T-helper 1 cell treated with Interleukin-12 subunit alpha and Interleukin-12 subunit beta and Interleukin-4 antibody, amounts not matched to agents 30 μg/mL and 1 μg/mL, for 36 hours (primary cell): ENCODE data around the gene CLCN3.
A peak's percentile ranks its signal among the peaks of the same experiment; 100 is the strongest.
"Not testable (repeated sequence)": the region's sequence is repeated elsewhere in the genome, so short reads cannot be mapped to it uniquely, and the experiment has no call there.

Experiments
- H3K27ac Mint-ChIP-seq: one replicate; pipeline ENCODE4 v1.8.0; 2021; ENCODE audit warnings: mild to moderate bottlenecking, mixed read lengths
- H3K27me3 Mint-ChIP-seq: one replicate; pipeline ENCODE4 v1.8.0; 2021; ENCODE audit warnings: low read depth, mixed read lengths
- H3K36me3 Mint-ChIP-seq: one replicate; pipeline ENCODE4 v1.8.0; 2021; ENCODE audit warnings: low read depth, mixed read lengths
- H3K4me1 Mint-ChIP-seq: one replicate; pipeline ENCODE4 v1.8.0; 2021; ENCODE audit warnings: low read depth, mixed read lengths
- H3K4me3 Mint-ChIP-seq: one replicate; pipeline ENCODE4 v1.8.0; 2021; ENCODE audit warnings: mild to moderate bottlenecking, moderate library complexity, mixed read lengths
- H3K9me3 Mint-ChIP-seq: one replicate; pipeline ENCODE4 v1.8.0; 2021; ENCODE audit warnings: mixed read lengths

The CLCN3 gene

DNA sequence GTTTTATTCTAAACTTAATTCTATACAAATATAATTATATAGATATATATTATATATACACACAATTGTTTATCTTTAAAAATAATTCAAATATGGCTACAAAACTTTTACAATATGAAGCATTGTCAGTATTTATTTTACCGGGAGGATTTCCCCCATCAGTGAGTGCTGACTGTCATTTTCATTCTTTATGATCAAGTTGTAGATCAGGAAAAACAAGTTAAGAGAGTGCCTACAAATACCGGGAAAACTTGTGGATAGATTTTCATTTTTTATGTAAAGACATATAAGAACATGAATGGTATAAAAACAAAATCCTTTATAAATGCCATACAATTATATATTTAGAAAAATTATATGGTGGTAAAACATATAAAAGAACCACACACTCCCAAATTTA is 37.8 kb downstream of the CLCN3 start:
- Mint-ChIP-seq H3K9me3 (peaks cover 3% of the 10 kb centered on the region), H3K27ac (no peak overlapping the region), H3K4me3 (no peak overlapping the region), H3K36me3 (peaks cover 11% of the 10 kb centered on the region), H3K27me3 (no peaks in the 10 kb centered on the region), H3K4me1 (peaks cover 19% of the 10 kb centered on the region)

DNA sequence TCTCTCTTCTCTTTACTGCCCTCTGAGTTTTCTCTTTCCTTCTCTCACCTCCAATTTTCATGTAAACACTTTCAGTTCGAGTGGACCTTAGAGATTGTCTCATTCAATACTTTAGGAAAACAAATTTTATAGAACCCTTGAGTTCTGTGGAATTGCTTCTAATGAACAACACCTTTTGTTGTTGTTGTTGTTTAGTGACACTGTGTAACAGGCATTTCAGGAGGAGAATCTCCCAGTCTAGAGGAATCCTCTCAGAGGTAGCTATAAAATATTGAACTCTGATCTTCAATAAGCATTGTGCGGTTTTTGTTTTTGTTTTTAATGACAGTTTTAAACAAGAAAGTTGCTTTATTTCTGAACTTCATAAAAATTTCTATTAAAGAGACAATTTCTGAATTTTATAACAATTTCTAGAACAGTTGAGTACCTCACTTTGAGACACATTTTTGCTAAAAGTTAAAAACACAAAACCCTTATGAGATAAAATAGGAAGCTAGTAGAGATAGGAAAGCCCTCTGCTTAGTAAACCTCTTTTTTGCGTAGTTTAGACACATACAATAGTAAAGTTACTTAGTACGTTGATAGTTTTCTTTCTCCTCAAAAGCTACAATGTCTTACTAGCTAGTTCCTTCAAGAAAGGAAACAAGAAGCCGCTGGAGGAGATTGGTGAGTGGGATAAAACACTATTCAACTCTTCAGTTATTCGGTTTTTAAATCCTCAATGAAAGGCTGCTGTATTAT is 38.8 kb downstream of the CLCN3 start:
- no peak overlapping the region for H3K4me3 Mint-ChIP-seq
- peaks cover 10% of the 10 kb centered on the region for H3K36me3 Mint-ChIP-seq
- peaks cover 22% of the 10 kb centered on the region for H3K4me1 Mint-ChIP-seq
- H3K27me3 Mint-ChIP-seq = no peaks in the 10 kb centered on the region
- H3K9me3 Mint-ChIP-seq = peaks cover 2% of the 10 kb centered on the region
- H3K27ac Mint-ChIP-seq = peak overlapping the region; percentile 31

DNA sequence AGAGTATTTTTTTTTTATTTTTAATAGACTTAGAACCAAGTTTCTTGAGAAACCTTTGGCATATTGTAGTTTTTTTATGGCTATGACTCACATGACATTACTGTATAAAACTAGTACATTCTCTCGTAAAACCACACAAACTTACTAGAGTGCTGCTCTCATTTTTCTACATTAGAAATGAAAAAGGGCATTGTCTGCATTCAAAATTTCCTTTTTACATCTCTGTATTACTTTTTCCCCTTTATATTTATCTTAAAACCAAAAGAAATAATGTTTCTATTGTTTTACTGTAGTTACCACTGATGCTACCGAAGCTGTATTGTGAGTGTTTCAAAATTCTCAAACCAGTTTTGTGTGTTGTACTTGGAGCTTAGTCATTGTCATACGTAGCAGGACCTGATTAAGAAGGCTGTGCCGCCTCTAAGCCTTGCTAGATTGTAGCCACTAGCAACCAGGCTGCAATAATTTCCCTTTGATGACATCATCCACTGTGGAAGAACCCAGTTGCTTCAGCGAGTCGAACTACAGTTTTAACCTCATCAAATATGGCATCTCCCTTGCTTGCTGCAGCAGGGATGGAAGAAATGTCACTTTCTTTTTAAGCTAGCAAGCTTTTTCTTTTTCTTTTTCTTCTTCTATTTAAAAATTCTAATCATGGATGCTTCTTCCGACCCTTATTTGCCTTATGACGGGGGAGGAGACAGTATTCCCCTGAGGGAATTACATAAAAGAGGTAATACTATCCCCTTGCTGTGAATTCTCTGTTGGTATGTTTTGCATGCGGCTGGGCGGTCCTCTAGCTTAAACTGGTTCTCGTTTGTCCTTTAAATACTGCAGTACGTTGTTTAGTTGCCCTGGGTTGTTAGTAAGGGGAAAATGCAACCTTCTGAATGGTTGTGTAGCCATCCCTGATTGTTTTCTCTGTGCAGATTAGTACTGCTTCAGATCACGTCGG is 39.6 kb downstream of the CLCN3 start:
- H3K27me3 Mint-ChIP-seq = no peaks in the 10 kb centered on the region
- H3K4me3 Mint-ChIP-seq = peak overlapping the region; percentile 83
- peak overlapping the region; percentile 99 for H3K27ac Mint-ChIP-seq
- H3K4me1 Mint-ChIP-seq = peaks cover 22% of the 10 kb centered on the region
- H3K36me3 Mint-ChIP-seq = peaks cover 8% of the 10 kb centered on the region
- no peaks in the 10 kb centered on the region for H3K9me3 Mint-ChIP-seq

DNA sequence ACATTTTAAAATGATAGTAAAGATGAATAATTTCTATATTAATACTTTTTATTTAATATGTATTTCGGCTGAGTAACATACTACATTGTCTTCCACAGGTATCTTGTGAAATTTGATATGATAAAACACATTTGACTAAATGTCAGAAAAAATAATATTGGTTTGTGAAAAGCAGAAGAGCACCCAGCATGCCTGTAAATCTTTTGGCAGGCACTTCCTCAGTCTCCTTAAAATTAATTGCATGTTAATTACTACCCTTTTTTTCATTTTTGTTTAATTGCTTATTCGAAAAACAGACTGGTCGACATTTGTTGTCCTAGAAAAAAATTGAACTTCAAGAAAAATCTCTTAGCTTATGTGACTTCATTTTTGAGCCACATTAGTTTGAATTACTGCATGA is 40.6 kb downstream of the CLCN3 start:
- Mint-ChIP-seq H3K9me3 (no peaks in the 10 kb centered on the region), H3K27me3 (no peaks in the 10 kb centered on the region), H3K4me1 (peaks cover 28% of the 10 kb centered on the region), H3K4me3 (no peak overlapping the region), H3K27ac (no peak overlapping the region), H3K36me3 (peaks cover 11% of the 10 kb centered on the region)

DNA sequence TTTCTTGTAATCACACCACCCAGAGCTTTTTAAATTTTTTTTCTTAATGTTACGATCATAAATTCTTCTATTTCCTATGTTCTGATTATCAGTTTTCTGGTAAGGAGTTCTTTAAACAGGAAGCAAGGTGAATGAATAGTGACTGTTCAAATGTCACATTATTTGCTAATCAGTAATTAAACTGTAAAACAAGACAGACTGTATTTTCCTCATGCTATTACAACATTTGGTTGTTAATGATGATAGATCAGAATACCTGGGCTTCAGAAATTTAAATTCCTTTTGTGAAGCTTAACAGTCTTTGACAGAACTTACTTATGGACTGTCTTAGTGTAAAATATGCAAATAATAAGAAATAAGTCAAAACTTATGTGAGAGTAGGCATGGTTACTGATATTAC is 41.4 kb downstream of the CLCN3 start:
- H3K36me3 Mint-ChIP-seq = peaks cover 12% of the 10 kb centered on the region
- peaks cover 30% of the 10 kb centered on the region for H3K4me1 Mint-ChIP-seq
- no peaks in the 10 kb centered on the region for H3K27me3 Mint-ChIP-seq
- no peaks in the 10 kb centered on the region for H3K9me3 Mint-ChIP-seq
- no peak overlapping the region for H3K4me3 Mint-ChIP-seq
- no peak overlapping the region for H3K27ac Mint-ChIP-seq

DNA sequence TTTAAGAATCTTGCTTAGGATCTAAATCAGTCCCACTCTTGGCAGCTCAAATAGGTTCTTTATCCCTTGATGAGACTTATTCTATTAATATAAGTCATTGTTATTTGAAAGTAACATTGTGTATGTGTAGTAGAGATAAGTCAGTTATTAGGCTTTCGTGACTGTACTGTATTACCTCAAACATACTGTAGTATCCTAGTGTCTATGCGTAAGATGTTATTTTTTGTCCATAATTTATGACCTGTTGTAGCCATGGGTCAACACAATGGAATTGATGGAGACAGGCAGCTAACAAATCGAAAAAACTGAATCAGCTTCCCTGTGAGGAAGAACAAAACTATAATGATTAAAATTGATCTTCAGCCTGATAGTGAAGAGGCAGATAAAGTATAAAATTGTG is 41.8 kb downstream of the CLCN3 start:
- Mint-ChIP-seq H3K27ac (no peak overlapping the region), H3K36me3 (peaks cover 12% of the 10 kb centered on the region), H3K4me1 (peaks cover 30% of the 10 kb centered on the region), H3K4me3 (no peak overlapping the region), H3K27me3 (no peaks in the 10 kb centered on the region), H3K9me3 (no peaks in the 10 kb centered on the region)

DNA sequence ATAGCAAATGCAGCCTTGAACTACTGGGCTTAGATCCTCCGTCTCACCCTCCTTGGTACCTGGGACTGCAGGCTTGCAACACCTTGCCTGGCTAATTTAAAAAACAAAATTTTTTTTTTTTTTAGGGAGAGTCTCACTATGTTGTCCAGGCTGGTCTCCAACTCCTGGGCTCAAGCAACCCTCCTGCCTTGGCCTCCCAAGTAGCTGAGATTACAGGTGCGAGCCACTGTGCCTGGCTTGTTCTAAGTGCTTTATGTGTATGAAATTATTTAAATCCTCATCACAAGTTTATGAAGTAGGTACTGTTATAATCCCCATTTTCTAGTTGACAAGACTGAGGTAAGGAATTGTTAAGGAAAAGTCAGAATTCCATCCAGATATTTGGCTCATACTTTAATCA is 43.0 kb downstream of the CLCN3 start:
- H3K4me1 Mint-ChIP-seq = peaks cover 30% of the 10 kb centered on the region
- no peak overlapping the region for H3K27ac Mint-ChIP-seq
- H3K36me3 Mint-ChIP-seq = peaks cover 12% of the 10 kb centered on the region
- no peaks in the 10 kb centered on the region for H3K27me3 Mint-ChIP-seq
- no peaks in the 10 kb centered on the region for H3K9me3 Mint-ChIP-seq
- H3K4me3 Mint-ChIP-seq = no peak overlapping the region

DNA sequence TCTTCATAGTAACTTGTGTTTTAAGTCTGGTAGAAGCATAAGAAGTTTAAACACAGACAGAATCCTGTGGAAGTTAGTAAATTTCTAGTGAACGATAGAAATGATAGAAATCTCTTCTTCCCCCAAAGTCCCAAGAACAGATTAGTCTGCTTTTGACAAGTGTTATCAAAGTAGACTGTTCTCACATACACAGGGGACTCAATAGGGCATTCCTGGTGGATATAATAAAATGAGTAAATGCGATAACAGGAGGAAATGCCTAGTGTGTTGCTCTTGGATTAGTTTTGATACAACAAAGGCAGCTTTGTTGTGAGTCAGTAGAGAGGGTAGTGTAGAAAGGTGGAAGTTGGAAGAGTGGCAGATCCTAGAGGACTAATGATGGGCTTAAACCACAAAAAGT is 43.5 kb downstream of the CLCN3 start:
- Mint-ChIP-seq H3K27ac (no peak overlapping the region), H3K36me3 (peaks cover 12% of the 10 kb centered on the region), H3K4me3 (no peak overlapping the region), H3K4me1 (peaks cover 28% of the 10 kb centered on the region), H3K9me3 (no peaks in the 10 kb centered on the region), H3K27me3 (no peaks in the 10 kb centered on the region)

DNA sequence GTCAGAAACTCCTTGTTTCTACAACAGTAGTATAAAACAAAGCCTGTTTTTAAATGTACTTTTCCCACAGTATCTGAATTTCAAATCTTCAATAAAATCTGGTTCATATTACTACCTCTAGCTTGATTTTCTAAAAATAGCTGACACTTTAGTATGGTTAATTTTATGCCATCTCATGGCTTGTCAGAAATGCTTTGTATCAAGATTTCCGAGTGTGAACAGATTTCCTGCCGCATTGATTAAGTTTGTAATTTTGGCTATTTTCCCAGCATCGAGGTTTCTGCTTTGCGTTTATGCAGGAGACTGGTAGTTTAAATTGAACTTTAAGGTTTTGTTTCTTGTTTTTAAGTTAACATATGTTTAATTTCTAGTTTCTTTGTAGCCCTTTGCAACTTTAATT is 44.2 kb downstream of the CLCN3 start:
- Mint-ChIP-seq H3K36me3 (peaks cover 15% of the 10 kb centered on the region), H3K4me1 (peaks cover 22% of the 10 kb centered on the region), H3K4me3 (no peak overlapping the region), H3K9me3 (no peaks in the 10 kb centered on the region), H3K27ac (no peak overlapping the region), H3K27me3 (no peaks in the 10 kb centered on the region)

DNA sequence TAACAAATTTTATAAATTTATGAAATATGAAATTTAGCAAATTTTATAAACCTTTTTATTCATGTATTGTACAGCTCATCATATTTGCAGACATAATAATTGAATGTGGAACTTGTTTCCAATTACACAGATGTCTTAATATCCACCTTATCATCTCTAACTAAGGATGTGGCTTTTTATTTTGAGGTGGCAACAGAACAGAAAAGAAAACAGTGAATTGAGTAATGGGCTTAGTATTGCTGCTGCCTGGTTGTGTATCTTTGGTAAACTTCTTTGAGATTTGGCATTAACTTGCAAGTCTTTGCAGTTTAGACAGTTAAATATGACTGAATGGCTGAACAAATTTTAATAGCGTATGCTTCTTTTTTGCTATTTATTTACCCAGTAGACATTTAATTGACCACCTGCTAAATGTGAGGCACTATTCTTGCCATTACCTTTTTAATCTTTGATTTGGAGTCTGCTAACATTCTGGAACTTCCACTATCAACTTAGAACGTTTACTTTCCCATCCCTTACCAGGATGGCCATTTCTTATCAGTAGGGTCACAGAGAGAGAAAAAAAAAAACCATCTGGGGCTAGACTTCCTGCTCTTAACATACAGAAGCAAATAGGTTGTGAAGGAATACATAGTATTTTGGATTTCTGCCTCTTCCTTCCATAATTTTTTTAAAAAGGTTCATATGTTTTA is 44.8 kb downstream of the CLCN3 start:
- no peak overlapping the region for H3K4me3 Mint-ChIP-seq
- H3K4me1 Mint-ChIP-seq = peaks cover 19% of the 10 kb centered on the region
- H3K9me3 Mint-ChIP-seq = no peaks in the 10 kb centered on the region
- peak overlapping the region; percentile 7 for H3K27ac Mint-ChIP-seq
- H3K36me3 Mint-ChIP-seq = peaks cover 17% of the 10 kb centered on the region
- H3K27me3 Mint-ChIP-seq = no peaks in the 10 kb centered on the region

DNA sequence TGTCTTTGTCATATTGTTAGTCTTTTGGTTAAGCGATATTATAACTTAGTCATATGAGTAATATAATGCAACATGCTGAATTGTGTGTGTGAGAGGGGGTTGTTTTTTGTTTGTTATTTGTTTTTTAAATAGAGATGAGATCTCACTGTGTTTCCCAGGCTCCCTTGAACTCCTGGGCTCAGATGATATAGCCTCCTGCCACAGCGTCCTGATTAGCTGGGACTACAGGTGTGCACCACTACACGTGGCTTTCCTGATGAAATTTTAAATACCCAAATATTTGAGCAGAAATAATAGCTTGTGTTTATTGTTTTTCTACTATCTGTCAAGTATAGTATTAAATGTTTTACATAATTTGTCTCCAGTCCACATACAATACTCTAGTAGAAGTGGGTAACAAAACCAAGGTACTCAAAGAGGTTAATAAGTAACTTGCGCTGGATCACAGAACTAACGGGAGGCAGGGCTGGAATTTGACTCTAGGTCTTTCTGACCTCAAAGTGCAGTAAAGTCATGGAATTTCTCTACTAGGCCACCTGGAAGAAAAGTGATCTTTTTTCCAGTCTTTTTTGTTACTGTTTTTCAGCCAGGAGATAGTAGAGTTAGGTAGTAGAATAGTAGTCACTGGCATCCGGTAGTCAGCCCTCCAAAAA is 47.8 kb downstream of the CLCN3 start:
- H3K27ac Mint-ChIP-seq = no peak overlapping the region
- peaks cover 24% of the 10 kb centered on the region for H3K36me3 Mint-ChIP-seq
- H3K4me3 Mint-ChIP-seq = no peak overlapping the region
- peaks cover 6% of the 10 kb centered on the region for H3K9me3 Mint-ChIP-seq
- H3K27me3 Mint-ChIP-seq = no peaks in the 10 kb centered on the region
- peaks cover 12% of the 10 kb centered on the region for H3K4me1 Mint-ChIP-seq

DNA sequence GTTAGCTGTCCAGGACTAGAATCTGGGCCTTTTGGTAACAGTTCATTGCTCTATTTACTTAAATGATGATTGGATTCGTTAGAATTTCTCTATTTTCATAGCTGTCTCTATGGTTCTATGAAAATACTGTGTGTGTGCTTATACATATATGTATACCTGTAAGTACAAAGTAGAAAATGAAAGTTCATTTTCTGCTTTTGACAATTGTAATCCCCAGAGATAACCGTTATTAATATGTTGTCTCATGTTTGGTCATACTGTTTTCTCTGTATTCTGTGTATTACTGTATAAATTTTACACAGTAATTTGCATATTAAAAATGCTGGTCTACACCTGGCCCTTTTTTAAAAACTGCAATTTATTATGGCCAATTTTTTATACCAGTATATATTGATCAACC is 55.4 kb downstream of the CLCN3 start:
- Mint-ChIP-seq H3K4me1 (peaks cover 1% of the 10 kb centered on the region), H3K36me3 (peaks cover 15% of the 10 kb centered on the region), H3K27ac (no peak overlapping the region), H3K4me3 (no peak overlapping the region), H3K27me3 (no peaks in the 10 kb centered on the region), H3K9me3 (peaks cover under 1% of the 10 kb centered on the region)

DNA sequence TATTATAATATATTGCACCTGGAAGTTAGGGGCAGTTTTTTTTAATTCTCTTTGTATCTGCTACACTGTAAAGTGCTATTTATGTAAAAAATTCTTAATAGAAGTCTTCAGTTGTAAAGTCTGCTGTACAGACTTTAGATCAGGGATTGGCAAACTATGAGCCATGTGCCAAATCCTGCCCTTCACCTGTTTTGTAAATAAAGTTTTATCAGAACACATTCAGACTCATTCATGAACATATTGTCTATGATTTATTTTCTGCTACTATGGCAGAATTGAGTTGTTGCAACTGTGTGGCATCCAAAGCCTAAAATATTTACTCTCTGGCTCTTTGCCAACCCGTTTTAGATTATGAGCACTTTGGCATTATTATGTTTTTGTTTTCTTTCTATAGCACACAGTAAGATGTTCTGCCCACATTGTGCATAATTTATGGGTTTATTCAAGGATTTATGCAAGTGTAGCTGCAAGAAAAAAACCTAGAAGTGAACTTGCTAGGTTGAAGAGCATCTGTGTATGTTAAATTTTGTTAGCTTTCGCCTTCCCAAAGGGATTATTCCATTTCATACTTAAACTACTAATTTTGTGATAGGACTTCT is 56.9 kb downstream of the CLCN3 start:
- peaks cover 13% of the 10 kb centered on the region for H3K36me3 Mint-ChIP-seq
- no peak overlapping the region for H3K4me3 Mint-ChIP-seq
- no peaks in the 10 kb centered on the region for H3K27me3 Mint-ChIP-seq
- H3K27ac Mint-ChIP-seq = no peak overlapping the region
- no peaks in the 10 kb centered on the region for H3K9me3 Mint-ChIP-seq
- H3K4me1 Mint-ChIP-seq = peaks cover 1% of the 10 kb centered on the region

DNA sequence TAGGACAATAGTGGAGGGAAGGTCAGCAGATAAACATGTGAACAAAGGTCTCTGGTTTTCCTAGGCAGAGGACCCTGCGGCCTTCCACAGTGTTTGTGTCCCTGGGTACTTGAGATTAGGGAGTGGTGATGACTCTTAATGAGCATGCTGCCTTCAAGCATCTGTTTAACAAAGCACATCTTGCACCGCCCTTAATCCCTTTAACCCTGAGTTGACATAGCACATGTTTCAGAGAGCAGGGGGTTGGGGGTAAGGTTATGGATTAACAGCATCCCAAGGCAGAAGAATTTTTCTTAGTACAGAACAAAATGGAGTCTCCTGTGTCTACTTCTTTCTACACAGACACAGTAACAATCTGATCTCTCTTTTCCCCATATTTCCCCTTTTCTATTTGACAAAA is 58.1 kb downstream of the CLCN3 start:
- not testable (repeated sequence) for H3K4me3 Mint-ChIP-seq, H3K4me1 Mint-ChIP-seq, H3K27ac Mint-ChIP-seq, H3K27me3 Mint-ChIP-seq, H3K9me3 Mint-ChIP-seq
- H3K36me3 Mint-ChIP-seq = peaks cover 13% of the 10 kb centered on the region
